BJ (cell line): ENCODE data around the gene TRAF3IP1. TPM values are rescaled to one million over a fixed set of nuclear protein-coding genes. Genes with fewer than 3 reads are reported as not detected.

ENCODE experiments used
- CTCF ChIA-PET: fragments of 350-600 bp; formaldehyde crosslinking; extraction: SDS; loops from one replicate; lab custom pipeline; 2021; ENCODE audit warnings: antibody characterized with exemption, inconsistent platforms; lab: Yijun Ruan, JAX
- POLR2A ChIA-PET: fragments of 300-600 bp; sonication (Branson Sonifier 250); formaldehyde crosslinking; extraction: SDS; loops from one replicate; lab custom pipeline; 2021; ENCODE audit warnings: antibody characterized with exemption; lab: Charles Lee
- DNase-seq: peaks from one replicate; pipeline ENCODE4 v3.0.0-alpha.2; 2011; ENCODE audit warnings: low read depth
- H3K27me3 ChIP-seq: 2 replicates; pipeline ENCODE4 v1.6.0; 2011; ENCODE audit warnings: low read length; ENCODE audit not compliant: control insufficient read depth, insufficient read depth
- H3K36me3 ChIP-seq: 2 replicates; pipeline ENCODE4 v1.5.1; 2011; ENCODE audit warnings: low read length; ENCODE audit not compliant: control insufficient read depth, insufficient read depth
- H3K4me3 ChIP-seq: 2 replicates; pipeline ENCODE4 v1.5.1; 2011; ENCODE audit warnings: low read depth, mild to moderate bottlenecking, control low read depth, low read length
- polyA plus RNA-seq: library from polyadenylated mRNA; depleted of rRNA; stranded (reverse); fragments of >200 nt; gene quantifications from 2 replicates; pipeline ENCODE4 v1.2.3, GENCODE V29; 2011
- TF ChIP-seq, protein P1 (sequence below): IDR thresholded peaks from 2 replicates; pipeline ENCODE4 v1.5.1; 2011; ENCODE audit warnings: low read depth, mild to moderate bottlenecking, control low read depth, inconsistent platforms, low read length, moderate library complexity; ENCODE audit not compliant: insufficient read depth

TRAF3IP1 gene
- polyA plus RNA-seq, 1 experiment = 5.8 TPM

DNA sequence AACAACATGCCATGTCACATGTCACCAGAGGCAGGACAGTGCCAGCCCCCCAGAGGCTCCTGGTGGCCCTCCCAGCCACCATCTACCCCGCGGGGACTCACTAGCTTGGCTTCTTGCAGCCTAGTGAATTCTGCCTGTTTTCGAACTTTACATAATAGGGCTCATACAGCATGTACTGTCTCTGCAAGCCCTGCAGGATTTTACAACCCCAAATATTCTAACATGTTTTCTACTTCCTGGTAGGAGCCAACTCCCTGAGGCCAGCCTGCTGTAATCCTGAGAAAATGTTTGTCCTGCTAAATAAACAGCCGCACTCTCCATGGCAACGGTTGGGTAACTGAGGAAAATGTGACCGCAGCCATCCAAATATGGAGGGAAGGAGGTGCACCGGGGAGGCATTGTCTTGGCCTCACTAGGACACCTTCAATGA lies 34.6 kb upstream of the TRAF3IP1 start:
- CTCF ChIA-PET = interaction anchor here (1.4 to 1.6 kb wide), 2 partner anchors 22 to 23 kb away, joined by 3 to 7 read pairs; no protein-coding TSS in a partner anchor

DNA sequence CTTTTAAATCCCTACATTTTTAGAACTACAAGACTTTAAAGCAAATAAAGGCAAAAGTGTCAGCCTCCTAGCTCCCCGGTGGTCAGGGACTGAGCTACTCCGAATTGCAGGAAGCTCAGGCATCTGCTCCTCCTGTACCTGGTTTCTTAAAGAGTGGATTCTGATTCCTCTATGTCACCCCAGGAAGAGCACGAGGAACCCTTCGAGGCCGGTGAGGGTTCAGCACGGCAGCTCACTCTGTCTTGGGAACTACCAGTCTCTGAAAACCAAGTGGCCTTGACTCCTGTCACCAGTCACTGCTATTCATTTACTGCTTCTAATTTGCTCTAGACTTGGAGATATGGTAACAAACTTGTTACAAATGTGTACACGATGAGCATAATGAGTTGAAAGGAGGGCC lies 34.2 kb upstream of the TRAF3IP1 start:
- POLR2A ChIA-PET = no interaction called here
- H3K27me3 ChIP-seq = no peaks in the 10 kb centered on the region
- H3K36me3 ChIP-seq = no peaks in the 10 kb centered on the region
- DNase-seq = no peak
- CTCF ChIA-PET = interaction anchor here (0.7 to 1.4 kb wide), 2 partner anchors 24 to 71 kb away, joined by 3 read pairs; no protein-coding TSS in a partner anchor
- TF ChIP-seq, protein P1, sequence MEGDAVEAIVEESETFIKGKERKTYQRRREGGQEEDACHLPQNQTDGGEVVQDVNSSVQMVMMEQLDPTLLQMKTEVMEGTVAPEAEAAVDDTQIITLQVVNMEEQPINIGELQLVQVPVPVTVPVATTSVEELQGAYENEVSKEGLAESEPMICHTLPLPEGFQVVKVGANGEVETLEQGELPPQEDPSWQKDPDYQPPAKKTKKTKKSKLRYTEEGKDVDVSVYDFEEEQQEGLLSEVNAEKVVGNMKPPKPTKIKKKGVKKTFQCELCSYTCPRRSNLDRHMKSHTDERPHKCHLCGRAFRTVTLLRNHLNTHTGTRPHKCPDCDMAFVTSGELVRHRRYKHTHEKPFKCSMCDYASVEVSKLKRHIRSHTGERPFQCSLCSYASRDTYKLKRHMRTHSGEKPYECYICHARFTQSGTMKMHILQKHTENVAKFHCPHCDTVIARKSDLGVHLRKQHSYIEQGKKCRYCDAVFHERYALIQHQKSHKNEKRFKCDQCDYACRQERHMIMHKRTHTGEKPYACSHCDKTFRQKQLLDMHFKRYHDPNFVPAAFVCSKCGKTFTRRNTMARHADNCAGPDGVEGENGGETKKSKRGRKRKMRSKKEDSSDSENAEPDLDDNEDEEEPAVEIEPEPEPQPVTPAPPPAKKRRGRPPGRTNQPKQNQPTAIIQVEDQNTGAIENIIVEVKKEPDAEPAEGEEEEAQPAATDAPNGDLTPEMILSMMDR = no peak
- no peak overlapping the region for H3K4me3 ChIP-seq

More for the DNA sequence above, 34.6 kb upstream of the TRAF3IP1 start:
- peak; percentile 99 for DNase-seq
- no peak overlapping the region for H3K4me3 ChIP-seq
- no peaks in the 10 kb centered on the region for H3K27me3 ChIP-seq
- POLR2A ChIA-PET = no interaction called here
- TF ChIP-seq, protein P1 = no peak
- no peaks in the 10 kb centered on the region for H3K36me3 ChIP-seq

DNA sequence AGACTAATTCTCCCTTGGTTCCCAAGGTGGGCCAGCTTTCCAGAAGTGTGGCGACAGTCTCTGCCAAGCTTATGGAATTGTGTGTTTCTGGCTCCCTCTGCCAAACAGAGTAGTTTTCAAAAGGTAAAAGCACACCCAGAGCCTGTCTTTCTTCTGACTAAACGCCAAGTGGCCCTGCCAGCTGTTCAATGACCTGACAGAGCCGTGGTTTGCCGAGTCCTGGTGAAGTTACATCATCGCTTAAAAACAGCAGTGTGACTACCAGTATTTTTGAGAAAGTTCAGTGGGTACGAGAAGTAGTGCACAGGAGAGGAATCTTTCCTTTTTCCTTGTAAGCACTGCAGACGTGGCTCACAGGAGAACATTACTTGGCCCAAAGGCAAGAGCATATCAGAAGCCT lies 33.8 kb upstream of the TRAF3IP1 start:
- no peaks in the 10 kb centered on the region for H3K36me3 ChIP-seq
- TF ChIP-seq, protein P1 = no peak
- CTCF ChIA-PET = interaction anchor here (0.7 to 1.4 kb wide), 2 partner anchors 24 to 70 kb away, joined by 3 read pairs; no protein-coding TSS in a partner anchor
- DNase-seq = peak; percentile 65
- POLR2A ChIA-PET = no interaction called here
- no peaks in the 10 kb centered on the region for H3K27me3 ChIP-seq
- H3K4me3 ChIP-seq = no peak overlapping the region

DNA sequence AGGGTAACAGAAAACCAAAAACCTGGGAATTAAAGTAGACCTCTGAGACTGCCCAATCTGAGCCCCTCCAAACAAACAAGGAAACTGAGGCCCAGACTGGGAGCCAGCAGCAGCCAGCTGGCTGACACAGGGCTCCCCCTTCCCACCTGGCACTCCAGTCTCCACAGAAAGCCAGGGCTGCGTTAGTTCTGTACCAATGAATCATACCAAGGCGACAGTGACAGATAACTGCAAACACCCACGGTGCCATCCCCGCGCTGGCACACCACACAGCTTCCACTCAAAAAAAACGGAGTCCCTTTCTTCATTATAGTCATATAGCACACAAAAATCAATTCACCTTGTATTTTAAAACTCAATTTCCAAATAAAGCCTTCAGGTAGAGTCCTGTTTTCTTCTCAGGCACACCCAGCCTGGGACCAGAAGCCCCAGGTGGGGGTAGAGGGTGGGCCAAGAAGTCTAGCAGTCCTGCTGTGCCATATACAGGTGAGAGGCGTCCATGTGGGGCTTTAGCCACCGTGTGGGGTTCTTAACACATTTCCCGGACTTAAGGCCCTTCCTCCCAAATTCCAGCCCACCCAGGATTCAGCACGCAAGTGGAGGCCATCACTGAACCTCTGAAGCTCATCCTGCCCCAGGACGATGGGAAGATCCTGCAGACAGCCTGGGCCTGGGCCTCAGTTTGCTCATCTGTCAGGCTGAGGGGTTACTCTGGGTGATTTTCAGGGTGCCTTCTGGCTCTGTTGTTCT lies 33.2 kb upstream of the TRAF3IP1 start:
- TF ChIP-seq, protein P1 = no peak
- Histone ChIP-seq H3K27me3 (no peaks in the 10 kb centered on the region), H3K36me3 (no peaks in the 10 kb centered on the region), H3K4me3 (peak overlapping the region; percentile 82)
- no peak for DNase-seq
- POLR2A ChIA-PET = no interaction called here
- CTCF ChIA-PET = interaction anchor here (0.8 to 2.3 kb wide), 4 partner anchors 9 to 428 kb away, joined by 3 to 7 read pairs (median 3); no protein-coding TSS in a partner anchor
